Measurements from ENCODE around the gene CAMTA1. TPM values are rescaled to one million over a fixed set of nuclear protein-coding genes. Genes with fewer than 3 reads are reported as not detected.
A peak's percentile ranks its signal among the peaks of the same experiment; 100 is the strongest.

CAMTA1 gene
- total and polyA plus RNA-seq, 2 experiments from 2014 or later, result 89.0 to 145 TPM

GRCh38 chr1:7399514-7400125 lies 614.4 kb downstream of the CAMTA1 start:
- TF ChIP-seq EZH2phosphoT487 (IDR thresholded peaks at IDR 0.05; ENCODE audit: low read depth, severe bottlenecking, unreplicated experiment) (no peak), CTCF (IDR thresholded peaks at IDR 0.05; ENCODE audit: poor library complexity) (no peak), EZH2 (IDR thresholded peaks at IDR 0.05; ENCODE audit: borderline replicate concordance) (no peak)

GRCh38 chr1:7400566-7400965 lies 615.3 kb downstream of the CAMTA1 start:
- Histone ChIP-seq H4K20me1 (ENCODE audit: insufficient read depth, poor library complexity, severe bottlenecking) (no peaks in the 10 kb centered on the region), H3K27me3 (no peaks in the 10 kb centered on the region), H3K4me1 (ENCODE audit: insufficient read depth) (peaks cover 4% of the 10 kb centered on the region), H3K4me2 (no peak overlapping the region), H3K27ac (no peak overlapping the region), H2AFZ (no peak overlapping the region), H3K4me3 (no peak overlapping the region), H3K9me3 (ENCODE audit: low read depth) (no peaks in the 10 kb centered on the region), H3K79me2 (no peaks in the 10 kb centered on the region), H3K9me2 (replicated peaks; ENCODE audit: insufficient read depth) (no peaks in the 10 kb centered on the region), H3K36me3 (replicated peaks; ENCODE audit: insufficient read depth, low read depth) (no peaks in the 10 kb centered on the region)
- DNase-seq (ENCODE audit: low spot score), result no peak
- 96% methylated on average over 1 of the region's 1 CpG for WGBS (ENCODE audit: low lambda C conversion rate, missing lambda C conversion rate)
- no peak for TF ChIP-seq EZH2phosphoT487 (IDR thresholded peaks at IDR 0.05; ENCODE audit: low read depth, severe bottlenecking, unreplicated experiment)
- no peak for TF ChIP-seq CTCF (IDR thresholded peaks at IDR 0.05; ENCODE audit: poor library complexity)
- no peak for TF ChIP-seq EZH2 (IDR thresholded peaks at IDR 0.05; ENCODE audit: borderline replicate concordance)

More at GRCh38 chr1:7399514-7400125, 614.4 kb downstream of the CAMTA1 start:
- Histone ChIP-seq H3K9me3 (ENCODE audit: low read depth) (no peaks in the 10 kb centered on the region), H3K79me2 (no peaks in the 10 kb centered on the region), H3K9me2 (replicated peaks; ENCODE audit: insufficient read depth) (no peaks in the 10 kb centered on the region), H3K4me3 (no peak overlapping the region), H3K27me3 (no peaks in the 10 kb centered on the region), H3K4me1 (ENCODE audit: insufficient read depth) (peaks cover 4% of the 10 kb centered on the region), H3K4me2 (no peak overlapping the region), H2AFZ (no peak overlapping the region), H3K27ac (no peak overlapping the region), H3K36me3 (replicated peaks; ENCODE audit: insufficient read depth, low read depth) (no peaks in the 10 kb centered on the region), H4K20me1 (ENCODE audit: insufficient read depth, poor library complexity, severe bottlenecking) (no peaks in the 10 kb centered on the region)
- 96% methylated on average over 1 of the region's 1 CpG for WGBS (ENCODE audit: low lambda C conversion rate, missing lambda C conversion rate)
- no peak for DNase-seq (ENCODE audit: low spot score)

- no peaks in the 10 kb centered on the region for H3K9me3 ChIP-seq (ENCODE audit: low read depth)
- H3K4me1 ChIP-seq (ENCODE audit: insufficient read depth), result peaks cover 4% of the 10 kb centered on the region
- H3K79me2 ChIP-seq, result no peaks in the 10 kb centered on the region
- H3K27ac ChIP-seq, result peak overlapping the region; percentile 82
- H3K4me3 ChIP-seq, result no peak overlapping the region
- H3K9me2 ChIP-seq (replicated peaks; ENCODE audit: insufficient read depth), result no peaks in the 10 kb centered on the region
- DNase-seq (ENCODE audit: low spot score), result peak; percentile 92
- no peak for TF ChIP-seq EZH2 (IDR thresholded peaks at IDR 0.05; ENCODE audit: borderline replicate concordance)
- TF ChIP-seq CTCF (IDR thresholded peaks at IDR 0.05; ENCODE audit: poor library complexity), result no peak
- no peak for TF ChIP-seq EZH2phosphoT487 (IDR thresholded peaks at IDR 0.05; ENCODE audit: low read depth, severe bottlenecking, unreplicated experiment)
- no peaks in the 10 kb centered on the region for H3K27me3 ChIP-seq
- no peak overlapping the region for H3K4me2 ChIP-seq
- no peaks in the 10 kb centered on the region for H3K36me3 ChIP-seq (replicated peaks; ENCODE audit: insufficient read depth, low read depth)
- WGBS (ENCODE audit: low lambda C conversion rate, missing lambda C conversion rate), result 56% methylated on average over 4 of the region's 4 CpGs
- no peak overlapping the region for H2AFZ ChIP-seq
- H4K20me1 ChIP-seq (ENCODE audit: insufficient read depth, poor library complexity, severe bottlenecking), result no peaks in the 10 kb centered on the region
Measured at GRCh38 chr1:7401814-7402547, 616.7 kb downstream of the CAMTA1 start.

All from hepatocyte (in vitro differentiated cells).